Mucosa of stomach (tissue), 1 donor: ENCODE measurements around the gene HDGFL2.

Experiments
- H3K27me3 ChIP-seq: one replicate; pipeline ENCODE4 v1.7.0; 2013; ENCODE audit warnings: mild to moderate bottlenecking, low read length; ENCODE audit not compliant: control insufficient read depth, insufficient read depth
- H3K36me3 ChIP-seq: one replicate; pipeline ENCODE4 v1.7.0; 2013; ENCODE audit warnings: low read length; ENCODE audit not compliant: control insufficient read depth, insufficient read depth
- H3K4me1 ChIP-seq: one replicate; pipeline ENCODE4 v1.7.0; 2013; ENCODE audit warnings: mild to moderate bottlenecking, low read length; ENCODE audit not compliant: control insufficient read depth, insufficient read depth
- H3K4me3 ChIP-seq: one replicate; pipeline ENCODE4 v1.7.0; 2013; ENCODE audit warnings: low read length
- H3K9ac ChIP-seq: one replicate; pipeline ENCODE4 v1.7.0; 2013; ENCODE audit warnings: mild to moderate bottlenecking, low read length, moderate library complexity
- H3K9me3 ChIP-seq: one replicate; pipeline ENCODE4 v1.7.0; 2013; ENCODE audit warnings: mild to moderate bottlenecking, low read length, moderate library complexity; ENCODE audit not compliant: control insufficient read depth
- donor health status: Pancreatic carcinoma.

The HDGFL2 gene

GRCh38 chr19:4505570-4506448, 33.7 kb downstream of the HDGFL2 start:
- H3K36me3 ChIP-seq: no peaks in the 10 kb centered on the region

GRCh38 chr19:4506449-4507149, 34.5 kb downstream of the HDGFL2 start:
- H3K9ac ChIP-seq: no peak overlapping the region
- H3K36me3 ChIP-seq: no peaks in the 10 kb centered on the region
- no peaks in the 10 kb centered on the region for H3K27me3 ChIP-seq
- H3K4me1 ChIP-seq: no peaks in the 10 kb centered on the region
- no peak overlapping the region for H3K4me3 ChIP-seq
- no peaks in the 10 kb centered on the region for H3K9me3 ChIP-seq

More at GRCh38 chr19:4505570-4506448, 33.7 kb downstream of the HDGFL2 start:
- no peak overlapping the region for H3K4me3 ChIP-seq
- H3K27me3 ChIP-seq: no peaks in the 10 kb centered on the region
- no peaks in the 10 kb centered on the region for H3K4me1 ChIP-seq
- H3K9ac ChIP-seq: no peak overlapping the region
- no peaks in the 10 kb centered on the region for H3K9me3 ChIP-seq

- Histone ChIP-seq H3K36me3 (no peaks in the 10 kb centered on the region), H3K9me3 (no peaks in the 10 kb centered on the region), H3K9ac (no peak overlapping the region), H3K27me3 (no peaks in the 10 kb centered on the region), H3K4me1 (no peaks in the 10 kb centered on the region), H3K4me3 (no peak overlapping the region)
These were observed 35.0 kb downstream of the HDGFL2 start for GRCh38 chr19:4507150-4507452.

- Histone ChIP-seq H3K36me3 (no peaks in the 10 kb centered on the region), H3K9me3 (no peaks in the 10 kb centered on the region)
These were observed 35.7 kb downstream of the HDGFL2 start for GRCh38 chr19:4507804-4508203.

GRCh38 chr19:4508698-4509097, 36.6 kb downstream of the HDGFL2 start:
- H3K9me3 ChIP-seq: no peaks in the 10 kb centered on the region
- no peak overlapping the region for H3K9ac ChIP-seq
- H3K27me3 ChIP-seq: no peaks in the 10 kb centered on the region
- no peaks in the 10 kb centered on the region for H3K4me1 ChIP-seq
- H3K36me3 ChIP-seq: no peaks in the 10 kb centered on the region
- no peak overlapping the region for H3K4me3 ChIP-seq

More at GRCh38 chr19:4507804-4508203, 35.7 kb downstream of the HDGFL2 start:
- H3K27me3 ChIP-seq: no peaks in the 10 kb centered on the region
- no peak overlapping the region for H3K9ac ChIP-seq
- H3K4me1 ChIP-seq: no peaks in the 10 kb centered on the region
- no peak overlapping the region for H3K4me3 ChIP-seq

GRCh38 chr19:4510435-4511255, 38.5 kb downstream of the HDGFL2 start:
- Histone ChIP-seq H3K4me3 (no peak overlapping the region), H3K9me3 (no peaks in the 10 kb centered on the region), H3K4me1 (no peaks in the 10 kb centered on the region), H3K9ac (no peak overlapping the region), H3K36me3 (no peaks in the 10 kb centered on the region), H3K27me3 (no peaks in the 10 kb centered on the region)

GRCh38 chr19:4511300-4512054, 39.4 kb downstream of the HDGFL2 start:
- Histone ChIP-seq H3K9me3 (no peaks in the 10 kb centered on the region), H3K9ac (no peak overlapping the region), H3K27me3 (no peaks in the 10 kb centered on the region), H3K4me1 (no peaks in the 10 kb centered on the region), H3K36me3 (no peaks in the 10 kb centered on the region), H3K4me3 (no peak overlapping the region)

- H3K9ac ChIP-seq: no peak overlapping the region
- H3K4me3 ChIP-seq: no peak overlapping the region
These were observed 40.0 kb downstream of the HDGFL2 start for GRCh38 chr19:4512070-4512469.

GRCh38 chr19:4513248-4513647, 41.2 kb downstream of the HDGFL2 start:
- Histone ChIP-seq H3K4me3 (no peak overlapping the region), H3K36me3 (no peaks in the 10 kb centered on the region), H3K9ac (no peak overlapping the region)

More at GRCh38 chr19:4512070-4512469, 40.0 kb downstream of the HDGFL2 start:
- H3K4me1 ChIP-seq: no peaks in the 10 kb centered on the region
- no peaks in the 10 kb centered on the region for H3K27me3 ChIP-seq
- H3K36me3 ChIP-seq: no peaks in the 10 kb centered on the region
- H3K9me3 ChIP-seq: no peaks in the 10 kb centered on the region

GRCh38 chr19:4515732-4516131, 43.6 kb downstream of the HDGFL2 start:
- Histone ChIP-seq H3K27me3 (peaks cover 4% of the 10 kb centered on the region), H3K4me3 (no peak overlapping the region), H3K9me3 (no peaks in the 10 kb centered on the region), H3K9ac (no peak overlapping the region), H3K4me1 (peaks cover 17% of the 10 kb centered on the region), H3K36me3 (no peaks in the 10 kb centered on the region)

More at GRCh38 chr19:4513248-4513647, 41.2 kb downstream of the HDGFL2 start:
- Histone ChIP-seq H3K4me1 (peaks cover 3% of the 10 kb centered on the region), H3K9me3 (no peaks in the 10 kb centered on the region), H3K27me3 (no peaks in the 10 kb centered on the region)

GRCh38 chr19:4516199-4516938, 44.3 kb downstream of the HDGFL2 start:
- H3K4me1 ChIP-seq: peaks cover 17% of the 10 kb centered on the region
- no peak overlapping the region for H3K4me3 ChIP-seq
- no peaks in the 10 kb centered on the region for H3K9me3 ChIP-seq
- peaks cover 4% of the 10 kb centered on the region for H3K27me3 ChIP-seq
- no peak overlapping the region for H3K9ac ChIP-seq
- H3K36me3 ChIP-seq: no peaks in the 10 kb centered on the region
